GM19455 (cell line): Measurements from ENCODE around the gene SERPINF2.
"Not testable (repeated sequence)": the region's sequence is repeated elsewhere in the genome, so short reads cannot be mapped to it uniquely, and the experiment has no call there.

Source experiments
- ATAC-seq: cut with Tn5 transposase; IDR thresholded peaks from one replicate; pipeline ENCODE4 v1.9.1; 2021; ENCODE audit not compliant: unreplicated experiment

Gene SERPINF2

GRCh38 chr17:1742371-1743087, at the start of gene SERPINF2:
TSS of gene SERPINF2 (plus strand) at chr17:1742871. CDS start at chr17:1744996, 2,125 bp downstream.
- no peak for ATAC-seq

GRCh38 chr17:1693339-1693738, 49.3 kb upstream of the SERPINF2 start:
- no peak for ATAC-seq

- ATAC-seq: no peak
These were observed 47.3 kb upstream of the SERPINF2 start for GRCh38 chr17:1695365-1695764.

GRCh38 chr17:1697681-1698080, 45.0 kb upstream of the SERPINF2 start:
- ATAC-seq: no peak

- not testable (repeated sequence) for ATAC-seq
These were observed 42.8 kb upstream of the SERPINF2 start for GRCh38 chr17:1699891-1700290.

GRCh38 chr17:1703063-1703462, 39.6 kb upstream of the SERPINF2 start:
- ATAC-seq: no peak

GRCh38 chr17:1705004-1705403, 37.7 kb upstream of the SERPINF2 start:
- ATAC-seq: no peak

- no peak for ATAC-seq
These were observed 35.6 kb upstream of the SERPINF2 start for GRCh38 chr17:1707107-1707506.

- ATAC-seq: not testable (repeated sequence)
These were observed 33.8 kb upstream of the SERPINF2 start for GRCh38 chr17:1708791-1709346.

- ATAC-seq: no peak
These were observed 33.2 kb upstream of the SERPINF2 start for GRCh38 chr17:1709403-1709951.

GRCh38 chr17:1709971-1710806, 32.5 kb upstream of the SERPINF2 start, which contains the start of gene TLCD2:
TSS of gene TLCD2 (minus strand) at chr17:1710377. CDS start at chr17:1710242, 135 bp downstream.
- no peak for ATAC-seq

GRCh38 chr17:1710807-1711553, 31.7 kb upstream of the SERPINF2 start:
- ATAC-seq: no peak

- ATAC-seq: no peak
These were observed 30.9 kb upstream of the SERPINF2 start for GRCh38 chr17:1711804-1712203.

- no peak for ATAC-seq
These were observed 30.4 kb upstream of the SERPINF2 start for GRCh38 chr17:1712271-1712670.

GRCh38 chr17:1713160-1713877, 29.4 kb upstream of the SERPINF2 start:
- ATAC-seq: no peak

- ATAC-seq: no peak
These were observed 28.7 kb upstream of the SERPINF2 start for GRCh38 chr17:1713878-1714426.

GRCh38 chr17:1714427-1714979, 28.2 kb upstream of the SERPINF2 start:
- no peak for ATAC-seq

- no peak for ATAC-seq
These were observed 27.5 kb upstream of the SERPINF2 start for GRCh38 chr17:1714980-1715802.

GRCh38 chr17:1715803-1716075, 26.9 kb upstream of the SERPINF2 start:
- no peak for ATAC-seq
